Heart left ventricle (tissue), 16 donors: Measurements from ENCODE around the gene MSRB2. TPM values are rescaled to one million over a fixed set of nuclear protein-coding genes. Genes with fewer than 3 reads are reported as not detected.

Experiments
- ATAC-seq, 4 donors: fragments of 200-7000 bp; cut with Tn5 transposase; one replicate each; pipeline ENCODE4 v1.9.1; 2020 to 2022; ENCODE audit warnings: moderate library complexity in 4 of 4, mild to moderate bottlenecking in 3 of 4, moderate number of reproducible peaks in 1 of 4
- DNase-seq, 5 donors: peaks; one replicate each; pipeline ENCODE4 v3.0.0-alpha.2; 2020
- H3K27ac ChIP-seq, 12 donors: fragments of 200-600 bp; sonication (generic) in 4 of 12; one replicate each; pipeline versions ENCODE4 v1.5.0 to v1.8.0; 2016 to 2022; ENCODE audit warnings: mild to moderate bottlenecking in 2 of 12
- H3K27me3 ChIP-seq, 9 donors: fragments of 200-600 bp; sonication (generic) in 2 of 9; one replicate each; pipeline versions ENCODE4 v1.5.1 to v1.8.0; 2016 to 2022; ENCODE audit warnings: mild to moderate bottlenecking in 3 of 9
- H3K36me3 ChIP-seq, 9 donors: fragments of 200-600 bp; sonication (generic) in 2 of 9; one replicate each; pipeline versions ENCODE4 v1.5.0 to v1.8.0; 2018 to 2022; ENCODE audit warnings: mild to moderate bottlenecking in 2 of 9
- H3K4me1 ChIP-seq, 12 donors: fragments of 200-600 bp; sonication (generic) in 4 of 12; one replicate each; pipeline versions ENCODE4 v1.5.0 to v1.8.0; 2016 to 2022; ENCODE audit warnings: mild to moderate bottlenecking in 3 of 12
- H3K4me3 ChIP-seq, 12 donors: fragments of 200-600 bp; sonication (generic) in 4 of 12; one replicate each; pipeline versions ENCODE4 v1.5.0 to v1.8.0; 2017 to 2022; ENCODE audit warnings: mild to moderate bottlenecking in 9 of 12, moderate library complexity in 4 of 12
- H3K9me3 ChIP-seq, 12 donors: fragments of 200-600 bp; sonication (generic) in 4 of 12; one replicate each; pipeline versions ENCODE4 v1.5.0 to v1.8.0; 2016 to 2022; ENCODE audit warnings: mild to moderate bottlenecking in 1 of 12
- POLR2A ChIP-seq, 2 donors: fragments of 450-650 bp; IDR thresholded peaks; one replicate each; pipeline ENCODE4 v1.6.1; 2017; ENCODE audit warnings: antibody characterized with exemption in 2 of 2, mild to moderate bottlenecking in 2 of 2, moderate library complexity in 2 of 2
- WGBS, 4 donors: extraction: QIAGEN DNeasy Blood & Tissue Kit in 2 of 4; methylation state at CpG; one replicate each; pipeline versions ENCODE4 v1.1.5 to v1.1.7; 2013 to 2018; 5-methylcytosine and 5-hydroxymethylcytosine counted together
- intact Hi-C, 10 donors: fragments of 100-400 bp; cut with DNase I; formaldehyde crosslinking; loops; one replicate each; pipeline versions ENCODE4 v1.11.1 to v1.14.2; 2022
- polyA plus RNA-seq, 2 donors: library from polyadenylated mRNA; stranded (reverse); fragments of 200-250 nt; gene quantifications; one replicate each; pipeline ENCODE4 v1.2.3, GENCODE V29; 2013
- total RNA-seq, 9 donors: library from RNA; depleted of rRNA in 2 of 9; stranded (reverse); fragments of >200 nt in 2 of 9; fragmentation: NEBNext Ultra II Directional in 3 of 9; extraction: Animal tissue kit (Norgen Biotek cat#: 25700) in 3 of 9; gene quantifications; one replicate each; pipeline versions ENCODE4 v1.1.0 to v1.2.4, GENCODE V29; 2016 to 2023
- TF ChIP-seq, protein P1 (sequence below), 12 donors: fragments of 200-600 bp; sonication (generic) in 4 of 12; IDR thresholded peaks; one replicate each; pipeline versions ENCODE4 v1.5.0 to v1.8.0; 2018 to 2022; ENCODE audit warnings: antibody characterized with exemption in 12 of 12, mild to moderate bottlenecking in 5 of 12
- donor health status: ischemic (EF 13 %, LVEDD 7.1; RV severe dilation, severe dysfunction).
- donor health status: healthy with polysubstance abuse.
- donor health status: DM: no; HTN: yes; CAD: no.
- donor health status: DM: no; HTN: no; CAD: no.
- donor health status: ischemic (EF 25% LVEDD 6.9; RV normal size, moderate dysfunction).
- donor health status: ischemic (EF 25% LVEDD 5.7; RV mildly dilated, moderate dysfunction).
- donor health status: healthy.
- donor health status: DM: yes; HTN: yes; CAD: no.
- donor health status: ischemic (EF 35%, LVEDD 5.7; RV mildly dilated, moderate dysfunction).
- donor health status: nonischemic (EF 11% LVEDD 7.7; RV severe dilation, severe dysfunction).
- donor health status: DM: yes; HTN: yes; CAD: no.
- donor health status: PGD.
- donor health status: ischemic (EF 29% LVEDD 5.4; RV normal size, mild dysfunction).
- donor health status: nonischemic (EF 23%, LVEDD 6.1; RV moderate dilation, normal function).

The MSRB2 gene
- total and polyA plus RNA-seq, 11 donors: 35.1 to 200 (median 139) TPM

DNA sequence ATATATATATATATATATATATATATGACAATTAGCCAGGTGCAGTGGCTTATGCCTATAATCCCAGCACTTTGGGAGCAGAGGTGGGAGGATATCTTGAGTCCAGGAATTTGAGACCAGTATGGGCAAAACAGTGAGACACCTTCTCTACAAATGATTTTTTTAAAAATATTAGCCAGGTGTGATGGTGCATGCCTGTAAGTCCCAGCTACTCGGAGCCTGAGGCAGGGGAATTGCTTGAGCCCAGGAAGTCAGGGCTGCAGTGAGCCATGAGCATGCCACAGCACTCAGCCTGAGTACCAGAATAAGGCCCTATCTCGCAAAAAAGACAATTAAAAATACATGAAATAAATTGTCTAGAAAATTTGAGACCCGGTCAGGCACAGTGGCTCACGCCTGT is 47.2 kb upstream of the MSRB2 start:
- peaks cover 0 to 2% (median 0%) of the 10 kb centered on the region in 12 donors for H3K9me3 ChIP-seq
- no peaks in the 10 kb centered on the region for H3K27me3 ChIP-seq
- peaks cover 0 to 19% (median 0%) of the 10 kb centered on the region in 12 donors for H3K4me1 ChIP-seq
- DNase-seq: no peak
- no peak overlapping the region for H3K4me3 ChIP-seq
- no peak overlapping the region for H3K27ac ChIP-seq
- WGBS, 4 donors: 94 to 96% (median 95%) methylated on average over 4 of the region's 4 CpGs
- ATAC-seq: no peak
- TF ChIP-seq, protein P1, sequence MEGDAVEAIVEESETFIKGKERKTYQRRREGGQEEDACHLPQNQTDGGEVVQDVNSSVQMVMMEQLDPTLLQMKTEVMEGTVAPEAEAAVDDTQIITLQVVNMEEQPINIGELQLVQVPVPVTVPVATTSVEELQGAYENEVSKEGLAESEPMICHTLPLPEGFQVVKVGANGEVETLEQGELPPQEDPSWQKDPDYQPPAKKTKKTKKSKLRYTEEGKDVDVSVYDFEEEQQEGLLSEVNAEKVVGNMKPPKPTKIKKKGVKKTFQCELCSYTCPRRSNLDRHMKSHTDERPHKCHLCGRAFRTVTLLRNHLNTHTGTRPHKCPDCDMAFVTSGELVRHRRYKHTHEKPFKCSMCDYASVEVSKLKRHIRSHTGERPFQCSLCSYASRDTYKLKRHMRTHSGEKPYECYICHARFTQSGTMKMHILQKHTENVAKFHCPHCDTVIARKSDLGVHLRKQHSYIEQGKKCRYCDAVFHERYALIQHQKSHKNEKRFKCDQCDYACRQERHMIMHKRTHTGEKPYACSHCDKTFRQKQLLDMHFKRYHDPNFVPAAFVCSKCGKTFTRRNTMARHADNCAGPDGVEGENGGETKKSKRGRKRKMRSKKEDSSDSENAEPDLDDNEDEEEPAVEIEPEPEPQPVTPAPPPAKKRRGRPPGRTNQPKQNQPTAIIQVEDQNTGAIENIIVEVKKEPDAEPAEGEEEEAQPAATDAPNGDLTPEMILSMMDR (IDR thresholded peaks at IDR 0.05): no peak
- intact Hi-C loops: no loop called here
- H3K36me3 ChIP-seq: no peaks in the 10 kb centered on the region

DNA sequence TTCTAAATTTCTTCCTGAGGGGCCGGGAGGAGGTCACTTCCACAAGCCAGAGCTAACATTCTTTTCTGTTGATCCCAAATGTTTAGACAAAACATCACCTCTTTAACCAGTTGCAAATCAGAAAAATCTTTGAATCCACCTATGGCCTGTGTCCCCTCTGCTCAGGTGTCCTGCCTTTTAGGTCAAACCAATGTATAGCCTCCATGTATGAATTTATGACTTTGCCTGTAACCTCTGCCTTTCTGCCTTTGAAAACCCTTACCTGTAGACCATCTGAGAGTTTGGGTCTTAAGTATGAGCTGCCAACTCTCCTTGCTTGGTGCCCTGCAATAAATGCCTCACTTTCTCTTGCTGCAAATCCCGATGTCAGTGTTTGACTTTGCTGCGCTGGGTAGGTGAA is 44.1 kb upstream of the MSRB2 start:
- peaks cover 0 to 21% (median 0%) of the 10 kb centered on the region in 12 donors for H3K4me1 ChIP-seq
- no peaks in the 10 kb centered on the region for H3K9me3 ChIP-seq
- no peak for ATAC-seq
- TF ChIP-seq POLR2A (IDR thresholded peaks at IDR 0.05): no peak
- TF ChIP-seq, protein P1 (IDR thresholded peaks at IDR 0.05): no peak
- H3K27ac ChIP-seq: no peak overlapping the region
- H3K4me3 ChIP-seq: no peak overlapping the region
- no peak for DNase-seq
- H3K36me3 ChIP-seq: no peaks in the 10 kb centered on the region
- H3K27me3 ChIP-seq: no peaks in the 10 kb centered on the region
- intact Hi-C loops: no loop called here
- WGBS, 4 donors: 81 to 94% (median 90%) methylated on average over 3 of the region's 3 CpGs

DNA sequence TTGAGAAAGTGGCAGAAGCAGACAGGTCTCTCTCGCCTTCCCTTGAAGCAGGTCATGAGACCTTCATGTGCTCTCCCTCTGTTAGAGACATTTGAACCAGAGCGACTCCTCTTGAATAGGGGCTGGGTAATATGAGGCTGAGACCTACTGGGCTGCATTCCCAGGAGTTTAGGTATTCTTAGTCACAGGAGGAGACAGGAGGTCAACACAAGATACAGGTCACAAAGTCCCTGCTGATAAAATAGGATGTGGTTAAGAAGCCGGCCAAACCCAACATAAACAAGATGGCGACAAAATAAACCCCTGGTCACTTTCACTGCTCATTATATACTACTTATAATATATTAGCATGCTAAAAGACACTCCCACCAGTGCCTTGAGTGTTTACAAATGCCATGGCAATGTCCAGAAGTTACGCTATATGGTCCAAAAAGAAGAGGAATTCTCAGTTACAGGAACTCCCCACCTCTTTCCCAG is 43.5 kb upstream of the MSRB2 start:
- intact Hi-C loops: no loop called here
- Histone ChIP-seq H3K27me3 (no peaks in the 10 kb centered on the region), H3K27ac (no peak overlapping the region), H3K4me1 (peaks cover 0 to 21% (median 0%) of the 10 kb centered on the region in 12 donors), H3K4me3 (no peak overlapping the region), H3K9me3 (no peaks in the 10 kb centered on the region), H3K36me3 (no peaks in the 10 kb centered on the region)
- ATAC-seq (peak in 1 of 4 donors; percentile 43), DNase-seq (no peak)
- 63 to 71% (median 67%) methylated on average over 5 of the region's 5 CpGs for WGBS, 4 donors
- TF ChIP-seq, protein P1 (IDR thresholded peaks at IDR 0.05): no peak
- no peak for TF ChIP-seq POLR2A (IDR thresholded peaks at IDR 0.05)

DNA sequence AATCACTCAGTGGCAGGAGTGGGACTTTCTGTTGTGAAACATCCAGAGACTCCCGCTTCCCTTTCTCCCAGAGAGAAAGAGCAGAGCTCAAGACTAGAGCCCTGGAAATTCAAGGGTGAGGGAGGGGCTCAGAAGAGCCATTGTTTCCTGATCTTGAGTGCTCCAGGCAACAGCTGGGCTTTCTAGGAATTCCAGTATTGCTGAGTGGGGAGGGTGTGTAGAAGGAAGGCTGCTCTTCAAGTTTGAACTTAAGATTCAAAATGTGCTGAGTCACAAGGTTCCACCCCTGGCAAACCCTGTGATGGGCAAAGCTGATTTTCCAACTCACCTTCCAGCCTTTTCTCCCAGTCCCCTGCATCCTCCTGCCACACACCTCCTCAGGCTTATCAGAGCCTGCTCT is 42.3 kb upstream of the MSRB2 start:
- Histone ChIP-seq H3K27me3 (no peaks in the 10 kb centered on the region), H3K4me1 (peaks cover 0 to 11% (median 0%) of the 10 kb centered on the region in 12 donors), H3K27ac (no peak overlapping the region), H3K9me3 (no peaks in the 10 kb centered on the region), H3K4me3 (no peak overlapping the region), H3K36me3 (no peaks in the 10 kb centered on the region)
- no peak for DNase-seq
- ATAC-seq: no peak
- WGBS, 4 donors: 31 to 70% (median 41%) methylated on average over 1 of the region's 1 CpG
- TF ChIP-seq, protein P1 (IDR thresholded peaks at IDR 0.05): no peak
- TF ChIP-seq POLR2A (IDR thresholded peaks at IDR 0.05): no peak
- intact Hi-C loops: no loop called here
